ENCODE data around the gene XPNPEP1. TPM values are rescaled to one million over a fixed set of nuclear protein-coding genes. Genes with fewer than 3 reads are reported as not detected.

Gene XPNPEP1
- polyA plus RNA-seq, 3 donors: 32.1 to 62.1 (median 38.4) TPM

DNA sequence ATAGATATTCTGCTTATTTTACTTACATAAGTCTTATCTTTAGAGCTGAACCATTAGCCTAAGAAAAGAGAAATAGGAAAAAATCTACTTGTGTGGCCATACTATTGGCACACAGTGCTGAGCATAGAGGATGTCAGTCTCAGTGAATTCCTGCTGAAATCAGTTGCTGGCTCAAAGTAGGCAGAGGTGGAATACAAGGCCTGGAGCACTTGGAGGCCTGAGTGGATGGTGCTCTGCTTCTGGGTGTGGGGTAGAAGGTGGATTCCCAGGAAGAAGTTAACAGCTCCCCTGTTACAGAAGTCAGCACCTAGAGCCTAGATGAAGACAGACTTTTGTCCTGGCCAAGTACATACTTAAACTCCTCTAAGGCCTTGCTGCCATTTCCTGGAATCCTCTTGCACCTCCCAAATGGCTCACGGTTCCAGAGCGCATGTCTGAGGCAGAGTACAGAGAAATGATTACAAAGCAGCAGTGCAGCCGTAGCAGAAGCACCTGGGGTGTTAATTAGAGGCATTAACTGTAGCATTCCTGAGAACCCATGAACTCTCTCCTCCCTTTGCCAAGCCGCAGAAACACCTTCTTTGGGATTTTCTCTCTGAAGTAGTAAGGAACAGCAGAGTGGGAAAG is 18.0 kb upstream of the XPNPEP1 start:
- Histone ChIP-seq H3K79me2 (ENCODE audit: insufficient read depth, low read length) (no peaks in the 10 kb centered on the region), H3K27ac (ENCODE audit: low read depth in 1 of 2, low read length in 2 of 2) (no peak overlapping the region), H4K20me1 (ENCODE audit: insufficient read depth, low read length) (no peaks in the 10 kb centered on the region), H3K27me3 (ENCODE audit: control insufficient read depth in 2 of 2, insufficient read depth in 2 of 2, low read length in 2 of 2) (no peaks in the 10 kb centered on the region), H3K4me1 (ENCODE audit: control insufficient read depth in 1 of 2, insufficient read depth in 2 of 2, low read length in 2 of 2) (no peaks in the 10 kb centered on the region), H3K4me2 (replicated peaks; ENCODE audit: extremely low read depth, low read length, poor library complexity, severe bottlenecking) (no peak overlapping the region), H2AFZ (ENCODE audit: insufficient read depth, low read depth, low read length, poor library complexity, severe bottlenecking) (no peak overlapping the region), H3K36me3 (replicated peaks in 1 of 2; ENCODE audit: control insufficient read depth in 1 of 2, insufficient read depth in 2 of 2, low read length in 2 of 2) (no peaks in the 10 kb centered on the region), H3K4me3 (replicated peaks in 1 of 3; ENCODE audit: low read depth in 2 of 3, low read length in 3 of 3) (no peak overlapping the region), H3K9me3 (replicated peaks in 1 of 2; ENCODE audit: control insufficient read depth in 1 of 2, insufficient read depth in 1 of 2, low read length in 2 of 2) (no peaks in the 10 kb centered on the region), H3K9ac (ENCODE audit: insufficient read depth, low read length, poor library complexity, severe bottlenecking) (no peak overlapping the region)
- H3K27me3 Mint-ChIP-seq (ENCODE audit: low read depth in 3 of 3): peaks cover 0 to 5% (median 4%) of the 10 kb centered on the region in 3 donors
- WGBS (ENCODE audit: insufficient coverage): 93% methylated on average over 3 of the region's 4 CpGs
- no peak overlapping the region for H3K27ac Mint-ChIP-seq
- no peak overlapping the region for H3K4me3 Mint-ChIP-seq
- no peaks in the 10 kb centered on the region for H3K36me3 Mint-ChIP-seq
- TF ChIP-seq CTCF (IDR thresholded peaks at IDR 0.05): no peak
- peaks cover 0 to 2% (median 0%) of the 10 kb centered on the region in 7 donors for H3K9me3 Mint-ChIP-seq
- DNase-seq: no peak
- intact Hi-C loops (cut with micrococcal nuclease): loop anchor here in 1 of 2 donors (5.0 kb wide), 1 partner anchor 49 kb away; no protein-coding TSS in a partner anchor
- H3K4me1 Mint-ChIP-seq: peaks cover 10% of the 10 kb centered on the region

GRCh38 chr10:109940553-109940952 is 17.2 kb upstream of the XPNPEP1 start:
- TF ChIP-seq CTCF (IDR thresholded peaks at IDR 0.05): no peak
- 89% methylated on average over 2 of the region's 3 CpGs for WGBS (ENCODE audit: insufficient coverage)
- H3K4me1 ChIP-seq (ENCODE audit: control insufficient read depth in 1 of 2, insufficient read depth in 2 of 2, low read length in 2 of 2): no peaks in the 10 kb centered on the region
- H3K27me3 Mint-ChIP-seq (ENCODE audit: low read depth in 3 of 3): peaks cover 0 to 5% (median 4%) of the 10 kb centered on the region in 3 donors
- H3K36me3 ChIP-seq (replicated peaks in 1 of 2; ENCODE audit: control insufficient read depth in 1 of 2, insufficient read depth in 2 of 2, low read length in 2 of 2): no peaks in the 10 kb centered on the region
- H3K4me1 Mint-ChIP-seq: peaks cover 13% of the 10 kb centered on the region
- no peaks in the 10 kb centered on the region for H3K36me3 Mint-ChIP-seq
- no peak overlapping the region for H3K4me3 ChIP-seq (replicated peaks in 1 of 3; ENCODE audit: low read depth in 2 of 3, low read length in 3 of 3)
- H3K9ac ChIP-seq (ENCODE audit: insufficient read depth, low read length, poor library complexity, severe bottlenecking): no peak overlapping the region
- peak overlapping the region in 1 of 7 donors; percentile 53 for H3K27ac Mint-ChIP-seq
- peaks cover 0 to 2% (median 0%) of the 10 kb centered on the region in 7 donors for H3K9me3 Mint-ChIP-seq
- intact Hi-C loops (cut with micrococcal nuclease): loop anchor here in 1 of 2 donors (5.0 kb wide), 1 partner anchor 48 kb away; no protein-coding TSS in a partner anchor
- no peaks in the 10 kb centered on the region for H3K9me3 ChIP-seq (replicated peaks in 1 of 2; ENCODE audit: control insufficient read depth in 1 of 2, insufficient read depth in 1 of 2, low read length in 2 of 2)
- no peak for DNase-seq
- no peaks in the 10 kb centered on the region for H3K27me3 ChIP-seq (ENCODE audit: control insufficient read depth in 2 of 2, insufficient read depth in 2 of 2, low read length in 2 of 2)
- H4K20me1 ChIP-seq (ENCODE audit: insufficient read depth, low read length): no peaks in the 10 kb centered on the region
- H3K79me2 ChIP-seq (ENCODE audit: insufficient read depth, low read length): no peaks in the 10 kb centered on the region
- no peak overlapping the region for H2AFZ ChIP-seq (ENCODE audit: insufficient read depth, low read depth, low read length, poor library complexity, severe bottlenecking)
- H3K27ac ChIP-seq (ENCODE audit: low read depth in 1 of 2, low read length in 2 of 2): no peak overlapping the region
- no peak overlapping the region for H3K4me2 ChIP-seq (replicated peaks; ENCODE audit: extremely low read depth, low read length, poor library complexity, severe bottlenecking)
- no peak overlapping the region for H3K4me3 Mint-ChIP-seq
